PC-3 (cell line): Measurements from ENCODE around the gene BPIFB2. TPM values are rescaled to one million over a fixed set of nuclear protein-coding genes. Genes with fewer than 3 reads are reported as not detected.

Source experiments
- ATAC-seq: fragments of 200-7000 bp; cut with Tn5 transposase; 2 replicates; pipeline ENCODE4 v1.9.1; 2020; ENCODE audit warnings: mild to moderate bottlenecking, moderate library complexity
- BruUV-seq: library from RNA; stranded (reverse); fragments of 400-500 nt; replicated peaks from 2 replicates; lab custom pipeline; 2021; lab: Mats Ljungman, UMichigan
- CTCF ChIA-PET: fragments of 300-600 bp; sonication (Branson Sonifier 250); formaldehyde crosslinking; loops from one replicate; lab custom pipeline; 2022; ENCODE audit warnings: antibody characterized with exemption; lab: Charles Lee
- POLR2A ChIA-PET: fragments of 300-600 bp; sonication (Branson Sonifier 250); formaldehyde crosslinking; loops from one replicate; lab custom pipeline; 2022; ENCODE audit warnings: antibody characterized with exemption; ENCODE audit not compliant: unreplicated experiment; lab: Charles Lee
- DNase-seq: peaks from one replicate; pipeline ENCODE4 v3.0.0-alpha.2; 2015
- H2AFZ ChIP-seq: fragments of 300-600 bp; sonication (generic); 2 replicates; pipeline ENCODE4 v1.6.0; 2016; ENCODE audit warnings: antibody characterized with exemption, low read length
- H3F3A ChIP-seq: fragments of 300-600 bp; sonication (generic); one replicate; pipeline ENCODE4 v1.6.0; 2017; ENCODE audit warnings: antibody characterized with exemption, low read length, control low read depth, mild to moderate bottlenecking; ENCODE audit not compliant: unreplicated experiment
- H3K27ac ChIP-seq: fragments of 300-600 bp; sonication (generic); 2 replicates; pipeline ENCODE4 v1.5.1; 2016; ENCODE audit warnings: mild to moderate bottlenecking, low read length
- H3K27me3 ChIP-seq: fragments of 300-600 bp; sonication (generic); 2 replicates; pipeline ENCODE4 v1.6.1; 2016; ENCODE audit warnings: low read length, mixed read lengths
- H3K36me3 ChIP-seq: fragments of 300-600 bp; sonication (generic); 2 replicates; pipeline ENCODE4 v1.6.1; 2016; ENCODE audit warnings: low read depth, mixed run types, low read length, mixed read lengths
- H3K4me1 ChIP-seq: fragments of 300-600 bp; sonication (generic); 2 replicates; pipeline ENCODE4 v1.5.1; 2016; ENCODE audit warnings: low read length; ENCODE audit not compliant: insufficient read depth
- H3K4me2 ChIP-seq: fragments of 300-600 bp; sonication (generic); 2 replicates; pipeline ENCODE4 v1.6.0; 2016; ENCODE audit warnings: low read length
- H3K4me3 ChIP-seq: fragments of 300-600 bp; sonication (generic); 2 replicates; pipeline ENCODE4 v1.5.1; 2016; ENCODE audit warnings: mild to moderate bottlenecking, low read length, mixed read lengths
- H3K79me2 ChIP-seq: fragments of 300-600 bp; sonication (generic); 2 replicates; pipeline ENCODE4 v1.6.1; 2017; ENCODE audit warnings: low read length, mixed read lengths
- H3K9ac ChIP-seq: fragments of 300-600 bp; sonication (generic); 2 replicates; pipeline ENCODE4 v1.6.0; 2016; ENCODE audit warnings: mild to moderate bottlenecking, low read length
- H3K9me2 ChIP-seq: fragments of 300-600 bp; sonication (generic); replicated peaks from 2 replicates; pipeline ENCODE4 v1.6.1; 2016; ENCODE audit warnings: mixed run types, low read length, mixed read lengths
- H3K9me3 ChIP-seq: fragments of 300-600 bp; sonication (generic); 2 replicates; pipeline ENCODE4 v1.6.1; 2016; ENCODE audit warnings: low read length, mixed read lengths
- H4K20me1 ChIP-seq: fragments of 300-600 bp; sonication (generic); 2 replicates; pipeline ENCODE4 v1.6.1; 2016; ENCODE audit warnings: low read length, mixed read lengths
- CTCF ChIP-seq: fragments of 300-600 bp; sonication (generic); conservative IDR thresholded peaks from 2 replicates; pipeline ENCODE4 v1.5.1; 2017; ENCODE audit warnings: antibody characterized with exemption, low read depth, mild to moderate bottlenecking, low read length
- EZH2 ChIP-seq: fragments of 300-600 bp; sonication (generic); IDR thresholded peaks from one replicate; pipeline ENCODE4 v1.6.1; 2017; ENCODE audit warnings: antibody characterized with exemption, mild to moderate bottlenecking, low read length; ENCODE audit not compliant: unreplicated experiment
- EZH2phosphoT487 ChIP-seq: fragments of 300-600 bp; sonication (generic); IDR thresholded peaks from 2 replicates; pipeline ENCODE4 v1.6.1; 2018; ENCODE audit warnings: mild to moderate bottlenecking, antibody characterized with exemption, low read length, borderline replicate concordance
- intact Hi-C: fragments of 100-400 bp; cut with micrococcal nuclease; formaldehyde crosslinking; loops from 2 replicates; pipeline ENCODE4 v1.9.0; 2023
- total RNA-seq: library from RNA; depleted of rRNA; stranded (reverse); fragments of >200 nt; gene quantifications from 2 replicates; pipeline ENCODE4 v1.2.3, GENCODE V29; 2014

BPIFB2 gene
- total RNA-seq, 1 experiment from 2014 or later: not detected

- no peak for TF ChIP-seq EZH2
- no peak overlapping the region for H3K27ac ChIP-seq
- no peaks in the 10 kb centered on the region for H3K4me1 ChIP-seq
- no peaks in the 10 kb centered on the region for H3K36me3 ChIP-seq
- no peak overlapping the region for H2AFZ ChIP-seq
- H3K4me3 ChIP-seq: no peak overlapping the region
- peaks cover 8% of the 10 kb centered on the region for H3K27me3 ChIP-seq
- no peak overlapping the region for H3K4me2 ChIP-seq
- POLR2A ChIA-PET: no interaction called here
- no peaks in the 10 kb centered on the region for H3K9me3 ChIP-seq
- H3F3A ChIP-seq: no peaks in the 10 kb centered on the region
- no TSS peak for BruUV-seq
- H4K20me1 ChIP-seq: no peaks in the 10 kb centered on the region
- no peak for ATAC-seq
- no peak overlapping the region for H3K9ac ChIP-seq
- intact Hi-C loops: loop anchor here (1.0 kb wide), 1 partner anchor 104 kb away; no protein-coding TSS in a partner anchor
- H3K9me2 ChIP-seq: no peaks in the 10 kb centered on the region
- DNase-seq: no peak
- H3K79me2 ChIP-seq: no peaks in the 10 kb centered on the region
- CTCF ChIA-PET: interaction anchor here (0.6 kb wide), 1 partner anchor 186 kb away, joined by 4 read pairs; no protein-coding TSS in a partner anchor
Observed at GRCh38 chr20:33005908-33006775, 1.4 kb upstream of the BPIFB2 start.

GRCh38 chr20:33006776-33007375 is 628 bp upstream of the BPIFB2 start:
- CTCF ChIA-PET: no interaction called here
- no peak overlapping the region for H2AFZ ChIP-seq
- BruUV-seq: no TSS peak

More at GRCh38 chr20:33006776-33007375, 628 bp upstream of the BPIFB2 start:
- Histone ChIP-seq H3K79me2 (no peaks in the 10 kb centered on the region), H3K9me2 (no peaks in the 10 kb centered on the region), H3K4me2 (no peak overlapping the region), H3K27ac (no peak overlapping the region), H3K27me3 (peaks cover 14% of the 10 kb centered on the region), H3F3A (no peaks in the 10 kb centered on the region), H4K20me1 (no peaks in the 10 kb centered on the region), H3K36me3 (no peaks in the 10 kb centered on the region), H3K9ac (no peak overlapping the region), H3K4me3 (no peak overlapping the region), H3K4me1 (no peaks in the 10 kb centered on the region), H3K9me3 (no peaks in the 10 kb centered on the region)
- POLR2A ChIA-PET: no interaction called here
- ATAC-seq (no peak), DNase-seq (no peak)
- intact Hi-C loops: no loop called here
- TF ChIP-seq EZH2 (no peak), CTCF (no peak), EZH2phosphoT487 (no peak)
